ENCODE measurements around the gene ITPRID2.

Gene ITPRID2
- total RNA-seq, result 42.9 to 54.3 (median 51.9) reads per million in 3 donors

- peak; percentile 17 to 54 (median 32) for DNase-seq
- H3K4me1 ChIP-seq (ENCODE audit: control insufficient read depth, insufficient read depth, low read length, poor library complexity, severe bottlenecking), result peaks cover 11% of the 10 kb centered on the region
- H3K36me3 ChIP-seq (ENCODE audit: control insufficient read depth, insufficient read depth, low read length), result no peaks in the 10 kb centered on the region
- no peaks in the 10 kb centered on the region for H3K27me3 ChIP-seq (replicated peaks; ENCODE audit: control insufficient read depth, insufficient read depth, low read length, poor library complexity, severe bottlenecking)
- H3K4me3 ChIP-seq (ENCODE audit: insufficient read depth, low read depth, low read length, poor library complexity, severe bottlenecking), result peak within 1 kb of the TSS; percentile 87
- H3K9me3 ChIP-seq (ENCODE audit: control insufficient read depth, low read length), result no peaks in the 10 kb centered on the region
- peak within 1 kb of the TSS; percentile 48 for H3K27ac ChIP-seq (ENCODE audit: insufficient read depth, low read length, poor library complexity, severe bottlenecking)
These were observed at the start of gene ITPRID2 for GRCh38 chr2:181891258-181891965. TSS of gene ITPRID2 (plus strand) at chr2:181891730. CDS start at chr2:181892067, 337 bp downstream.

- no peak overlapping the region for H3K4me3 ChIP-seq (ENCODE audit: insufficient read depth, low read depth, low read length, poor library complexity, severe bottlenecking)
- H3K27me3 ChIP-seq (replicated peaks; ENCODE audit: control insufficient read depth, insufficient read depth, low read length, poor library complexity, severe bottlenecking), result peaks cover 4% of the 10 kb centered on the region
- no peaks in the 10 kb centered on the region for H3K36me3 ChIP-seq (ENCODE audit: control insufficient read depth, insufficient read depth, low read length)
- H3K4me1 ChIP-seq (ENCODE audit: control insufficient read depth, insufficient read depth, low read length, poor library complexity, severe bottlenecking), result no peaks in the 10 kb centered on the region
- no peak for DNase-seq
- H3K9me3 ChIP-seq (ENCODE audit: control insufficient read depth, low read length), result no peaks in the 10 kb centered on the region
- H3K27ac ChIP-seq (ENCODE audit: insufficient read depth, low read length, poor library complexity, severe bottlenecking), result no peak overlapping the region
These were observed 46.8 kb upstream of the ITPRID2 start for GRCh38 chr2:181844551-181845290.

DNA sequence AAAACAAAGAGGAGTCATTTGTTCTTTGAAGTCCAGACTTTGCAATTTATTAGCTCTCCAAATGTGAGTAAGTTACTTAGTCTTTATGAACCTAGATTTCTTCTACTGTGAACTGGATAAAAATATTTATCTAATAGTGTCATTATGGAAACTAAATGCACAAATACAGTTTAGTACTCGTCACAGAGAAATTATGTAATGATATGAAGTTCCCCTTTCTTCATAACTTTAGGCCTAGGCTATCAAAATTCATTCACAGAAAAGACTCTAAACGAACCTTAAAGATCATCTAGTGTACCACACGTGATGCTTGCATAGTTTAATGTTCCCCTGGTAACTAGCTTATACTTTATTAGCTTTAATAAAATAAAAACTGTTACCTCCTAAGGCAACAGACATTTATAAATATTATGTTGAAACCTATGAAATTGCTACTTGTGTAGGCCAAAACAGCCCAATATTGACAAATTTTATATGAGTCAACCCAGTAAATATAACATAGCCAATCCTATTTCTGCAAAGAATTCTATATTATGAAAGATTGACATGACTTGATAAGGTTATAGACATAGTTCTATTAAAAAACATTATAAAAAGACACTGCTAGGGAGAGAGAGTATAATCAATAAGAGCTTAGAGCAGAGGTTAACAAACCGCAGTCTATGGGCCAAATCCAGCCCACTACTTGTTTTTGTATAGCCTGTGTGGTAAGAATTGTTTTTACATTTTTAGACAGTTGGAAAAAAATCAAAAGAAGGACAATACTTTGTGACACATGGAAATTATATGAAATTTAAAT lies 44.9 kb upstream of the ITPRID2 start:
- no peak overlapping the region for H3K27ac ChIP-seq (ENCODE audit: insufficient read depth, low read length, poor library complexity, severe bottlenecking)
- no peaks in the 10 kb centered on the region for H3K36me3 ChIP-seq (ENCODE audit: control insufficient read depth, insufficient read depth, low read length)
- H3K27me3 ChIP-seq (replicated peaks; ENCODE audit: control insufficient read depth, insufficient read depth, low read length, poor library complexity, severe bottlenecking), result peaks cover 4% of the 10 kb centered on the region
- H3K4me3 ChIP-seq (ENCODE audit: insufficient read depth, low read depth, low read length, poor library complexity, severe bottlenecking), result no peak overlapping the region
- no peaks in the 10 kb centered on the region for H3K9me3 ChIP-seq (ENCODE audit: control insufficient read depth, low read length)
- no peak for DNase-seq
- no peaks in the 10 kb centered on the region for H3K4me1 ChIP-seq (ENCODE audit: control insufficient read depth, insufficient read depth, low read length, poor library complexity, severe bottlenecking)

- H3K27me3 ChIP-seq (replicated peaks; ENCODE audit: control insufficient read depth, insufficient read depth, low read length, poor library complexity, severe bottlenecking), result peaks cover 4% of the 10 kb centered on the region
- DNase-seq, result no peak
- H3K36me3 ChIP-seq (ENCODE audit: control insufficient read depth, insufficient read depth, low read length), result no peaks in the 10 kb centered on the region
- no peaks in the 10 kb centered on the region for H3K4me1 ChIP-seq (ENCODE audit: control insufficient read depth, insufficient read depth, low read length, poor library complexity, severe bottlenecking)
- H3K27ac ChIP-seq (ENCODE audit: insufficient read depth, low read length, poor library complexity, severe bottlenecking), result no peak overlapping the region
- H3K4me3 ChIP-seq (ENCODE audit: insufficient read depth, low read depth, low read length, poor library complexity, severe bottlenecking), result no peak overlapping the region
- no peaks in the 10 kb centered on the region for H3K9me3 ChIP-seq (ENCODE audit: control insufficient read depth, low read length)
These were observed 44.4 kb upstream of the ITPRID2 start for GRCh38 chr2:181847198-181847556.

DNA sequence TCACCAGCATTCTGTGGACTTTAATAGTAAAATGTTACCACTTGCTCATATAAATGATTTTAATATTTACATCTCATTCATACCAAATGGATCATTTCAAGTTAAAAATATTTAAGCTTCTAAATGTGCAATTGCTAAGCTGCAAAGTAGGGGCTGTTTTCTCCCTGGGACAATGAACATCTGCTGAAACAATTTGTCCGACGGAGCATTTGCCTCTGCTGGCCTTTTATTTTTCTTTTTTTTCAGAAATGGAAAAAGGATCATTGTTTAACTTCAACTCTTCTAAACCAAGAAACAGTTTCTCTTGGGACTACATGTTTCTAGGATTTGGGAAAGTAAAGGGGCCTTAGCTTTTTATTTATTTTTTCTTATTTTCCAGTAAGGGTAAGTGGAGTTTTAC lies 43.8 kb upstream of the ITPRID2 start:
- no peak overlapping the region for H3K4me3 ChIP-seq (ENCODE audit: insufficient read depth, low read depth, low read length, poor library complexity, severe bottlenecking)
- H3K27me3 ChIP-seq (replicated peaks; ENCODE audit: control insufficient read depth, insufficient read depth, low read length, poor library complexity, severe bottlenecking), result peaks cover 4% of the 10 kb centered on the region
- H3K36me3 ChIP-seq (ENCODE audit: control insufficient read depth, insufficient read depth, low read length), result no peaks in the 10 kb centered on the region
- H3K27ac ChIP-seq (ENCODE audit: insufficient read depth, low read length, poor library complexity, severe bottlenecking), result no peak overlapping the region
- H3K9me3 ChIP-seq (ENCODE audit: control insufficient read depth, low read length), result no peaks in the 10 kb centered on the region
- no peaks in the 10 kb centered on the region for H3K4me1 ChIP-seq (ENCODE audit: control insufficient read depth, insufficient read depth, low read length, poor library complexity, severe bottlenecking)
- DNase-seq, result no peak

- no peak overlapping the region for H3K27ac ChIP-seq (ENCODE audit: insufficient read depth, low read length, poor library complexity, severe bottlenecking)
- no peak for DNase-seq
- H3K27me3 ChIP-seq (replicated peaks; ENCODE audit: control insufficient read depth, insufficient read depth, low read length, poor library complexity, severe bottlenecking), result peaks cover 4% of the 10 kb centered on the region
- no peaks in the 10 kb centered on the region for H3K4me1 ChIP-seq (ENCODE audit: control insufficient read depth, insufficient read depth, low read length, poor library complexity, severe bottlenecking)
- no peak overlapping the region for H3K4me3 ChIP-seq (ENCODE audit: insufficient read depth, low read depth, low read length, poor library complexity, severe bottlenecking)
- no peaks in the 10 kb centered on the region for H3K36me3 ChIP-seq (ENCODE audit: control insufficient read depth, insufficient read depth, low read length)
- no peaks in the 10 kb centered on the region for H3K9me3 ChIP-seq (ENCODE audit: control insufficient read depth, low read length)
These were observed 43.2 kb upstream of the ITPRID2 start for GRCh38 chr2:181848261-181848886.

GRCh38 chr2:181849601-181850000 lies 41.9 kb upstream of the ITPRID2 start:
- H3K27ac ChIP-seq (ENCODE audit: insufficient read depth, low read length, poor library complexity, severe bottlenecking), result no peak overlapping the region
- no peaks in the 10 kb centered on the region for H3K4me1 ChIP-seq (ENCODE audit: control insufficient read depth, insufficient read depth, low read length, poor library complexity, severe bottlenecking)
- H3K27me3 ChIP-seq (replicated peaks; ENCODE audit: control insufficient read depth, insufficient read depth, low read length, poor library complexity, severe bottlenecking), result peaks cover 4% of the 10 kb centered on the region
- H3K4me3 ChIP-seq (ENCODE audit: insufficient read depth, low read depth, low read length, poor library complexity, severe bottlenecking), result no peak overlapping the region
- DNase-seq, result no peak
- no peaks in the 10 kb centered on the region for H3K36me3 ChIP-seq (ENCODE audit: control insufficient read depth, insufficient read depth, low read length)
- H3K9me3 ChIP-seq (ENCODE audit: control insufficient read depth, low read length), result no peaks in the 10 kb centered on the region

- Histone ChIP-seq H3K27ac (ENCODE audit: insufficient read depth, low read length, poor library complexity, severe bottlenecking) (no peak overlapping the region), H3K4me1 (ENCODE audit: control insufficient read depth, insufficient read depth, low read length, poor library complexity, severe bottlenecking) (no peaks in the 10 kb centered on the region), H3K9me3 (ENCODE audit: control insufficient read depth, low read length) (no peaks in the 10 kb centered on the region), H3K4me3 (ENCODE audit: insufficient read depth, low read depth, low read length, poor library complexity, severe bottlenecking) (no peak overlapping the region), H3K36me3 (ENCODE audit: control insufficient read depth, insufficient read depth, low read length) (no peaks in the 10 kb centered on the region), H3K27me3 (replicated peaks; ENCODE audit: control insufficient read depth, insufficient read depth, low read length, poor library complexity, severe bottlenecking) (no peaks in the 10 kb centered on the region)
- DNase-seq, result no peak
These were observed 40.5 kb upstream of the ITPRID2 start for GRCh38 chr2:181850936-181851560.

DNA sequence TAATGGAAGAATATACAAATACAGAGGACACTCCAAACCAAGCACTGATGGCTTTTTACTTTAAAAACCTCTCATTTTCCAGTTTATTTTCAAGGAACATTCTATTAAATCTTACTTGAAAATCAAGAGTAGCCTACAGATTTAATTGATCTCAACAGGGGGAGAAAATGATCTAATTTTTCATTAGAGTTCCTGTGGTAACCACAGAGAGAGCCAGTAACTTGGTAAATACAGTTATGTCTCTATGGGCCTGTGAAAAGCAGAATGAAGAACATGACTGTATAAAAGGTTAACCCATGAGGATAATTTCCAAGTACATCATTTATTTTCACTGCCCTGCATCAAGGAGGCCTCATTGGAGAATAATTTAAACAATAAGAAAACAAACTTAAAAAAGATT lies 39.8 kb upstream of the ITPRID2 start:
- H3K27me3 ChIP-seq (replicated peaks; ENCODE audit: control insufficient read depth, insufficient read depth, low read length, poor library complexity, severe bottlenecking), result no peaks in the 10 kb centered on the region
- no peaks in the 10 kb centered on the region for H3K4me1 ChIP-seq (ENCODE audit: control insufficient read depth, insufficient read depth, low read length, poor library complexity, severe bottlenecking)
- H3K36me3 ChIP-seq (ENCODE audit: control insufficient read depth, insufficient read depth, low read length), result no peaks in the 10 kb centered on the region
- H3K27ac ChIP-seq (ENCODE audit: insufficient read depth, low read length, poor library complexity, severe bottlenecking), result no peak overlapping the region
- H3K4me3 ChIP-seq (ENCODE audit: insufficient read depth, low read depth, low read length, poor library complexity, severe bottlenecking), result no peak overlapping the region
- no peaks in the 10 kb centered on the region for H3K9me3 ChIP-seq (ENCODE audit: control insufficient read depth, low read length)
- DNase-seq, result no peak
